SK-N-SH treated with all-trans-retinoic acid at 6 μM for 48 hours (cell line): ENCODE measurements around the gene CAPN10.

Experiments
- ATAC-seq: fragments of 200-7000 bp; cut with Tn5 transposase; 3 replicates; pipeline ENCODE4 v1.9.1; 2020; ENCODE audit warnings: mild to moderate bottlenecking, moderate library complexity
- ARNTL ChIP-seq: fragments of 450-650 bp; formaldehyde crosslinking; IDR thresholded peaks from 2 replicates; pipeline ENCODE4 v1.5.0; 2020; ENCODE audit warnings: low read depth, mild to moderate bottlenecking, moderate library complexity, borderline replicate concordance
- BACH2 ChIP-seq: fragments of 250-450 bp; sonication (Bioruptor Pico); IDR thresholded peaks from 2 replicates; pipeline ENCODE4 v1.9.0; 2021; ENCODE audit warnings: mild to moderate bottlenecking, borderline replicate concordance
- CREB5 ChIP-seq: fragments of 250-450 bp; sonication (Bioruptor Pico); IDR thresholded peaks from 2 replicates; pipeline ENCODE4 v1.5.1; 2020; ENCODE audit warnings: low read depth, mild to moderate bottlenecking, moderate library complexity
- CSDC2 ChIP-seq: fragments of 250-450 bp; sonication (Bioruptor Pico); IDR thresholded peaks from 2 replicates; pipeline ENCODE4 v1.5.0; 2020; ENCODE audit warnings: mild to moderate bottlenecking, moderate library complexity
- ESRRG ChIP-seq: fragments of 250-450 bp; sonication (Bioruptor Pico); IDR thresholded peaks from 2 replicates; pipeline ENCODE4 v1.6.1; 2021; ENCODE audit warnings: mild to moderate bottlenecking
- GLIS3 ChIP-seq: fragments of 250-450 bp; sonication (Bioruptor Pico); IDR thresholded peaks from 2 replicates; pipeline ENCODE4 v1.5.0; 2020; ENCODE audit warnings: mild to moderate bottlenecking, moderate library complexity
- ISL1 ChIP-seq: fragments of 250-450 bp; sonication (Bioruptor Pico); IDR thresholded peaks from 2 replicates; pipeline ENCODE4 v2.1.2; 2022; ENCODE audit warnings: mild to moderate bottlenecking, moderate library complexity
- PPARA ChIP-seq: fragments of 250-450 bp; sonication (Bioruptor Pico); IDR thresholded peaks from 2 replicates; pipeline ENCODE4 v1.5.0; 2020; ENCODE audit warnings: mild to moderate bottlenecking, borderline replicate concordance
- RARB ChIP-seq: fragments of 250-450 bp; sonication (Bioruptor Pico); IDR thresholded peaks from 2 replicates; pipeline ENCODE4 v1.8.0; 2021; ENCODE audit warnings: mild to moderate bottlenecking, moderate library complexity
- SNAI2 ChIP-seq: fragments of 250-450 bp; sonication (Bioruptor Pico); IDR thresholded peaks from 2 replicates; pipeline ENCODE4 v1.5.0; 2020; ENCODE audit warnings: mild to moderate bottlenecking, moderate library complexity
- TOX ChIP-seq: fragments of 250-450 bp; sonication (Bioruptor Pico); IDR thresholded peaks from 2 replicates; pipeline ENCODE4 v1.8.0; 2021; ENCODE audit warnings: mild to moderate bottlenecking, moderate library complexity, borderline replicate concordance
- ZC3H10 ChIP-seq: fragments of 250-450 bp; sonication (Bioruptor Pico); IDR thresholded peaks from 2 replicates; pipeline ENCODE4 v1.5.1; 2021; ENCODE audit warnings: mild to moderate bottlenecking, moderate library complexity
- ZFP3 ChIP-seq: fragments of 250-450 bp; sonication (Bioruptor Pico); IDR thresholded peaks from 2 replicates; pipeline ENCODE4 v1.5.0; 2020; ENCODE audit warnings: mild to moderate bottlenecking, moderate library complexity
- ZFP30 ChIP-seq: fragments of 450-650 bp; formaldehyde crosslinking; IDR thresholded peaks from 2 replicates; pipeline ENCODE4 v1.5.0; 2022; ENCODE audit warnings: mild to moderate bottlenecking, moderate library complexity
- ZNF565 ChIP-seq: fragments of 450-650 bp; formaldehyde crosslinking; conservative IDR thresholded peaks from 2 replicates; pipeline ENCODE4 v1.5.0; 2020; ENCODE audit warnings: low read depth, mild to moderate bottlenecking, moderate library complexity
- ZNF70 ChIP-seq: fragments of 450-650 bp; formaldehyde crosslinking; IDR thresholded peaks from 2 replicates; pipeline ENCODE4 v1.5.0; 2020; ENCODE audit warnings: mild to moderate bottlenecking, moderate library complexity
- TF ChIP-seq, protein P1 (sequence below): fragments of 250-450 bp; sonication (Bioruptor Pico); IDR thresholded peaks from 2 replicates; pipeline ENCODE4 v1.8.0; 2020; ENCODE audit warnings: mild to moderate bottlenecking, moderate library complexity, borderline replicate concordance
- TF ChIP-seq, protein P2 (sequence below): fragments of 250-450 bp; sonication (Bioruptor Pico); IDR thresholded peaks from 2 replicates; pipeline ENCODE4 v1.5.0; 2020; ENCODE audit warnings: mild to moderate bottlenecking, moderate library complexity
- TF ChIP-seq, protein P3 (sequence below): fragments of 250-450 bp; sonication (Bioruptor Pico); IDR thresholded peaks from 2 replicates; pipeline ENCODE4 v1.8.0; 2021; ENCODE audit warnings: low read depth, mild to moderate bottlenecking, moderate library complexity, borderline replicate concordance

CAPN10 gene

DNA sequence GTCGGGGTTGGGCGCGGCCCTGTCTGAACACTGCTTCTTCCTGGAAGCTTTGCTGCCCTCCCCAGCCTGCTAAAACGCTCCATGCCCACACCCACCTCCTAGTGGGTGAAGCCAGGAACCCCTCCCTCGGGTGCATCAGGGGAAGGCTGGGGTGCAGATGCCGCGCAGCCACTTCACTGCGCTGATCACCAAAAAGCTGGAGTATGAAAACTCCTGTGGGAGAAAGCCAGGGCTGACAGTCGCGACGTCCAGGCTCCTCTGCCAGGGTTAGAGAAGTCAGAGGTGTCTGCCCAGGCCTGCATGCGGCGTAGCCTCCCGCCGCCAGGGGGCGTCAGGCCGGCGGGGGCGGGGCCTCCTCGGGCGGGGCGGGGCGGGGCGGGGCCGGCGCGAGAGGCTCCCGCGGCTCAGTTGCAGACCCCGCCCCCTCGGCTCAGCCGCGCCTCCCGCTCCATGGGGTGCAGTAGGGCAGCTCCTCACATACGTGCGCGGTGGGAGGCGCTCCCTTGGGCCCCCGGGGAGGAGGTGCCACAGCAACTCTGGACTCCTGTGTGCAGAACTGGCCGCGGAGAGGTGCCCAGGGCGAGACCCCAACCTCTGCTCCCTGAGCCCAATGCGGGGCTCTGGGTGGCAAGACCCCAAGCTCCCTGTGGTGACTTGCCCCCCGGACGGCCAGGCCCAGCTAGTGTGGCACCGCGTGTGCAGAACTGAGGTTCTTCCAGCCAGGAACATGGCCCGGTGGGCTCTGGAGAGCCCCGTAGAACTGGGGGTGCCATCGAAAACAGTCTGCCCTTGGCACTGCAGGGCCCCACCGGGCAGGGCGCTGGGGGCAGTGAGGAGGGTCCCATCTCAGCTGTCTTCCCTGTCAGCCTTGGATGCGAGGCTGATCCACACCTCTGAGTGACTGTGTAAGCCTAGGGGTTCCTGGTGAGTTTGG is 20.1 kb upstream of the CAPN10 start:
- peak; percentile 79 for ATAC-seq
- TF ChIP-seq, protein P1, sequence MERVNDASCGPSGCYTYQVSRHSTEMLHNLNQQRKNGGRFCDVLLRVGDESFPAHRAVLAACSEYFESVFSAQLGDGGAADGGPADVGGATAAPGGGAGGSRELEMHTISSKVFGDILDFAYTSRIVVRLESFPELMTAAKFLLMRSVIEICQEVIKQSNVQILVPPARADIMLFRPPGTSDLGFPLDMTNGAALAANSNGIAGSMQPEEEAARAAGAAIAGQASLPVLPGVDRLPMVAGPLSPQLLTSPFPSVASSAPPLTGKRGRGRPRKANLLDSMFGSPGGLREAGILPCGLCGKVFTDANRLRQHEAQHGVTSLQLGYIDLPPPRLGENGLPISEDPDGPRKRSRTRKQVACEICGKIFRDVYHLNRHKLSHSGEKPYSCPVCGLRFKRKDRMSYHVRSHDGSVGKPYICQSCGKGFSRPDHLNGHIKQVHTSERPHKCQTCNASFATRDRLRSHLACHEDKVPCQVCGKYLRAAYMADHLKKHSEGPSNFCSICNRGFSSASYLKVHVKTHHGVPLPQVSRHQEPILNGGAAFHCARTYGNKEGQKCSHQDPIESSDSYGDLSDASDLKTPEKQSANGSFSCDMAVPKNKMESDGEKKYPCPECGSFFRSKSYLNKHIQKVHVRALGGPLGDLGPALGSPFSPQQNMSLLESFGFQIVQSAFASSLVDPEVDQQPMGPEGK (CRISPR knock-in tag) = no peak
- no peak for TF ChIP-seq ESRRG (CRISPR knock-in tag)
- no peak for TF ChIP-seq ZFP3 (CRISPR knock-in tag)
- no peak for TF ChIP-seq CSDC2
- no peak for TF ChIP-seq ZC3H10
- TF ChIP-seq PPARA (CRISPR knock-in tag) = no peak
- TF ChIP-seq GLIS3 (CRISPR knock-in tag) = no peak
- no peak for TF ChIP-seq RARB (CRISPR knock-in tag)
- no peak for TF ChIP-seq TOX (CRISPR knock-in tag)

DNA sequence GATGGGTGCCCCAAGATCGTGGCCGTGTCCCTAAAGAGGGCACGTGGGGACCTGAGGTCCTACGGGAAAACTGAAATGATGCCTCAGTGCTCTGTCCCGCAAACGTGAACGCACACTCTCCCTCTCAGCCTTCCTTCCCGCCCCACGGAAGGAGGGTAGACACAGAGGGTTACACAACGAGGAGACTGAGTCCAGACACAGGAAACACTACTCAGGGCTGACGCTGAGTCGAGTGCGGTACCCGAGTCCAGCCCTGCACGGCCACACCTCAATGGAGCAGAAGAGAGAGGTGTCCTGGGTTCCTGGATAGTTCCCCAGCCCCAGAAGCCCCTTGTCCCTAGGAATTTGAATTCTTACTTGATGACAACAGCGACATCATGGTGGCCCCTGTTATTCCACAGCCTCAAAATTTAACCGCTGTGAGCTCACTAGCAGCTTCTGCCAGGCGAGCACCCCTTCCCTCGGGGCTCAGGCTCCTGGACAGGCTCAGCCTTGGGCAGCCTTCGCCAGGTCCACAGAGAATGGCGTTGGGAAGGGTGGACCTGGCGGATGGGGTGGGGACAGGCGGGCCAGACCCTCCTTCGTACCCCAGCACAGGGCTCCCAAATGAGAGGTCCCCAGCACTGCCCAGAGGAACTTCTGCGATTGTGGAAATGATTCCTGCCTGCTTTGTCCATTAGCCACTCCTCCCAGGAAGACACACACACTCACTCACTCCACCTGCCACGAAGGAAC is 19.2 kb upstream of the CAPN10 start:
- peak; percentile 5 for ATAC-seq
- TF ChIP-seq RARB (CRISPR knock-in tag) (no peak), CSDC2 (no peak), ISL1 (CRISPR knock-in tag) (no peak), ZC3H10 (no peak)
- TF ChIP-seq, all 23 proteins: peak for 0

DNA sequence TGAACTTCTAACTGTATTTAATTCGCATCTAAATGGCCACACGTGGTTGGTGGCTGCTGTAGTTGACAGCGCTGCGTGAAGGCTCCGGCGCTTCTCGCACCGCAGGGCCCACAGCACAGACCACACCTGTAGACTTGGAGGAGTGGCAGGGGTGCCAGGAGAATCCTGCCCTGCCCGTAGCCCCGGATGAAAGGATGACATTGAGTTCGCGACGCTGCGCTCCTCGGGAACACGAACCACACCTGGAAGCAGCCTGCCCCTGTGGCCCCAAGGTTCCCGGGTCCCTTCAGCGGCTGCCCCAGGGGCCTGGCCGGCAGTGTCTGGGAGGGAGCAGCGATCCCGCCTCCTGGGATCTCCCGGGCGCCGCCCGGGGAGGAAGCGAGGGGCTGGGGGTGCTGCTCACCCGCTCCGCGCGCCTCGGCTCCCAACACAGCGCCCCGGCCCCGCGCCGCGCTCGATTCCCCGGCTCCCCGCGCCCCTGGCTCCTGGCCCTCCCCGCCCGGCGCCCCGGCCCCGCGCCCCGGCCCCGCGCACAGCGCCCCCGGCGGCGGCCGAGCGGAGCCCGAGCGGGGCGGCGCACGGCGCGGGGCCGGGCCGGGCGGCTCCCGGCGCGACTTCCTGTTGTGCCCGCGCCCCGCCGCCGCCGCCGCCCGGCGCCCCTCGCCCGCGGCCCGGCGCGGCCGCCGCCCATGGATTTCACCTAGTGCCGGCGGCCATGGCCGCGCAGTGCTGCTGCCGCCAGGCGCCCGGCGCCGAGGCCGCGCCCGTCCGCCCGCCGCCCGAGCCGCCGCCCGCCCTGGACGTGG is 18.5 kb upstream of the CAPN10 start, which contains the start of gene RNPEPL1:
Gene RNPEPL1 (plus strand): TSS at position 613 of the 806 bp plus-strand sequence. CDS start 103 bp downstream, at position 716.
- peak; percentile 9 for ATAC-seq
- TF ChIP-seq ZNF70 (CRISPR knock-in tag) = no peak
- TF ChIP-seq BACH2 (CRISPR knock-in tag) = no peak

DNA sequence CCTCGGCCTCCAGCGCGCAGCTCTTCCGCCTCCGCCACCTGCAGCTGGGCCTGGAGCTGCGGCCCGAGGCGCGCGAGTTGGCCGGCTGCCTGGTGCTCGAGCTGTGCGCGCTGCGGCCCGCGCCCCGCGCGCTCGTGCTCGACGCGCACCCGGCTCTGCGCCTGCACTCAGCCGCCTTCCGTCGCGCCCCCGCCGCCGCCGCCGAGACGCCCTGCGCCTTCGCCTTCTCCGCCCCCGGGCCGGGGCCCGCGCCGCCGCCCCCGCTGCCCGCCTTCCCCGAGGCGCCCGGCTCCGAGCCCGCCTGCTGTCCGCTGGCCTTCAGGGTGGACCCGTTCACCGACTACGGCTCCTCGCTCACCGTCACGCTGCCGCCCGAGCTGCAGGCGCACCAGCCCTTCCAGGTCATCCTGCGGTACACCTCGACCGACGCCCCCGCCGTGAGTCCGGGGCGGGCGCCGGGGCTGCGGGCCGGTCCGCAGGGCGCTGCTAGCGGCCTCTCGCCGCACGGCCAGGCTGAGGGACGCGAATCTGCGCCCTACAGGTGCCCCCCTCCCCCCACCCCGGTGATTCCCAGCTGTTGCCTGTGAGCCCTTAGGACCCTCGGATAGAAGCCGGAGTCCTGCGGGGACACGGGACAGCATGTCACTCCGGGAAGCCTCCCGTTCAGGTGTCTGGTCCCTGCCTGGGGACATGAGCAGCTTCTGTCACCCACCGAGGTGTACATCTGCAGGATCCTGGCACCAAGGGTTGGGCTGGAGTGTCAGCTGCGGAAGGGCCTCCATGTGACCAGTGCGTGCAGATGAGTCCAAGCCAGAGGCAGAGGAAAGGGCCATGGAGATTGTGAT is 17.6 kb upstream of the CAPN10 start:
- ATAC-seq = no peak
- TF ChIP-seq RARB (CRISPR knock-in tag) (no peak), ESRRG (CRISPR knock-in tag) (no peak), ZFP30 (CRISPR knock-in tag) (no peak), CSDC2 (no peak), GLIS3 (CRISPR knock-in tag) (no peak)

- ATAC-seq = no peak
- TF ChIP-seq, protein P2, sequence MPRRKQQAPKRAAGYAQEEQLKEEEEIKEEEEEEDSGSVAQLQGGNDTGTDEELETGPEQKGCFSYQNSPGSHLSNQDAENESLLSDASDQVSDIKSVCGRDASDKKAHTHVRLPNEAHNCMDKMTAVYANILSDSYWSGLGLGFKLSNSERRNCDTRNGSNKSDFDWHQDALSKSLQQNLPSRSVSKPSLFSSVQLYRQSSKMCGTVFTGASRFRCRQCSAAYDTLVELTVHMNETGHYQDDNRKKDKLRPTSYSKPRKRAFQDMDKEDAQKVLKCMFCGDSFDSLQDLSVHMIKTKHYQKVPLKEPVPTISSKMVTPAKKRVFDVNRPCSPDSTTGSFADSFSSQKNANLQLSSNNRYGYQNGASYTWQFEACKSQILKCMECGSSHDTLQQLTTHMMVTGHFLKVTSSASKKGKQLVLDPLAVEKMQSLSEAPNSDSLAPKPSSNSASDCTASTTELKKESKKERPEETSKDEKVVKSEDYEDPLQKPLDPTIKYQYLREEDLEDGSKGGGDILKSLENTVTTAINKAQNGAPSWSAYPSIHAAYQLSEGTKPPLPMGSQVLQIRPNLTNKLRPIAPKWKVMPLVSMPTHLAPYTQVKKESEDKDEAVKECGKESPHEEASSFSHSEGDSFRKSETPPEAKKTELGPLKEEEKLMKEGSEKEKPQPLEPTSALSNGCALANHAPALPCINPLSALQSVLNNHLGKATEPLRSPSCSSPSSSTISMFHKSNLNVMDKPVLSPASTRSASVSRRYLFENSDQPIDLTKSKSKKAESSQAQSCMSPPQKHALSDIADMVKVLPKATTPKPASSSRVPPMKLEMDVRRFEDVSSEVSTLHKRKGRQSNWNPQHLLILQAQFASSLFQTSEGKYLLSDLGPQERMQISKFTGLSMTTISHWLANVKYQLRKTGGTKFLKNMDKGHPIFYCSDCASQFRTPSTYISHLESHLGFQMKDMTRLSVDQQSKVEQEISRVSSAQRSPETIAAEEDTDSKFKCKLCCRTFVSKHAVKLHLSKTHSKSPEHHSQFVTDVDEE (CRISPR knock-in tag) = no peak
- TF ChIP-seq BACH2 (CRISPR knock-in tag) (no peak), ARNTL (CRISPR knock-in tag) (no peak), CSDC2 (no peak), ZFP30 (CRISPR knock-in tag) (no peak), SNAI2 (no peak), ZNF70 (CRISPR knock-in tag) (no peak), ZFP3 (CRISPR knock-in tag) (no peak), PPARA (CRISPR knock-in tag) (no peak), CREB5 (CRISPR knock-in tag) (no peak), ZNF565 (CRISPR knock-in tag) (no peak)
- TF ChIP-seq, protein P3, sequence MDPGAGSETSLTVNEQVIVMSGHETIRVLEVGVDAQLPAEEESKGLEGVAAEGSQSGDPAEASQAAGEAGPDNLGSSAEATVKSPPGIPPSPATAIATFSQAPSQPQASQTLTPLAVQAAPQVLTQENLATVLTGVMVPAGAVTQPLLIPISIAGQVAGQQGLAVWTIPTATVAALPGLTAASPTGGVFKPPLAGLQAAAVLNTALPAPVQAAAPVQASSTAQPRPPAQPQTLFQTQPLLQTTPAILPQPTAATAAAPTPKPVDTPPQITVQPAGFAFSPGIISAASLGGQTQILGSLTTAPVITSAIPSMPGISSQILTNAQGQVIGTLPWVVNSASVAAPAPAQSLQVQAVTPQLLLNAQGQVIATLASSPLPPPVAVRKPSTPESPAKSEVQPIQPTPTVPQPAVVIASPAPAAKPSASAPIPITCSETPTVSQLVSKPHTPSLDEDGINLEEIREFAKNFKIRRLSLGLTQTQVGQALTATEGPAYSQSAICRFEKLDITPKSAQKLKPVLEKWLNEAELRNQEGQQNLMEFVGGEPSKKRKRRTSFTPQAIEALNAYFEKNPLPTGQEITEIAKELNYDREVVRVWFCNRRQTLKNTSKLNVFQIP = no peak
Measured at GRCh38 chr2:240569523-240569997, 17.0 kb upstream of the CAPN10 start.
